SU-DHL-6 (cell line): ENCODE data around the gene GREM1.

Experiments used
- CTCF ChIP-seq: fragments of 200-600 bp; sonication (generic); IDR thresholded peaks from one replicate; pipeline ENCODE4 v1.5.1; 2017; ENCODE audit warnings: antibody characterized with exemption, mild to moderate bottlenecking, low read length, moderate library complexity; ENCODE audit not compliant: insufficient read depth, poor library complexity, severe bottlenecking
- EZH2phosphoT487 ChIP-seq: fragments of 200-600 bp; sonication (generic), shearing (Covaris generic); conservative IDR thresholded peaks from 2 replicates; pipeline ENCODE4 v1.6.1; 2018; ENCODE audit warnings: mild to moderate bottlenecking, antibody characterized with exemption, low read length, moderate library complexity, mixed read lengths

GRCh38 chr15:32787949-32788348, 70.1 kb downstream of the GREM1 start:
- TF ChIP-seq CTCF (no peak), EZH2phosphoT487 (no peak)
